CD14-positive monocyte (primary cell): Measurements from ENCODE around the gene OR1J1. TPM values are rescaled to one million over a fixed set of nuclear protein-coding genes. Genes with fewer than 3 reads are reported as not detected.

Experiments used
- DNase-seq, 3 donors: peaks; one replicate each; pipeline ENCODE4 v3.0.0-alpha.2; 2011 to 2022
- H2AFZ ChIP-seq: 2 replicates; pipeline ENCODE4 v1.6.0; 2012; ENCODE audit warnings: mild to moderate bottlenecking, low read depth, low read length, inconsistent platforms; ENCODE audit not compliant: insufficient read depth, poor library complexity, severe bottlenecking
- H3K27ac ChIP-seq, 2 donors: 1 replicate in 1 of 2; 2 replicates in 1 of 2; pipeline ENCODE4 v1.5.1; 2012 to 2013; ENCODE audit warnings: low read length in 2 of 2, control low read depth in 1 of 2, inconsistent platforms in 1 of 2, low read depth in 1 of 2, mild to moderate bottlenecking in 1 of 2
- H3K27me3 ChIP-seq, 2 donors: one replicate each; pipeline versions ENCODE4 v1.6.0 to v1.6.1; 2011 to 2013; ENCODE audit warnings: low read length in 2 of 2; ENCODE audit not compliant: control insufficient read depth in 2 of 2, insufficient read depth in 2 of 2
- H3K36me3 ChIP-seq, 2 donors: replicated peaks in 1 of 2; 1 replicate in 1 of 2; 2 replicates in 1 of 2; pipeline versions ENCODE4 v1.5.1 to v1.6.1; 2012 to 2013; ENCODE audit warnings: low read length in 2 of 2, control low read depth in 1 of 2, inconsistent platforms in 1 of 2, mild to moderate bottlenecking in 1 of 2; ENCODE audit not compliant: insufficient read depth in 2 of 2, control insufficient read depth in 1 of 2
- H3K4me1 ChIP-seq, 2 donors: 1 replicate in 1 of 2; 2 replicates in 1 of 2; pipeline versions ENCODE4 v1.5.1 to v1.6.1; 2012 to 2013; ENCODE audit warnings: low read length in 2 of 2, control low read depth in 1 of 2, inconsistent platforms in 1 of 2, mild to moderate bottlenecking in 1 of 2, moderate library complexity in 1 of 2; ENCODE audit not compliant: insufficient read depth in 2 of 2, control insufficient read depth in 1 of 2
- H3K4me2 ChIP-seq: replicated peaks from 2 replicates; pipeline ENCODE3; 2012; ENCODE audit warnings: low read length, moderate library complexity, mild to moderate bottlenecking; ENCODE audit not compliant: poor library complexity, severe bottlenecking; ENCODE audit errors: extremely low read depth
- H3K4me3 ChIP-seq, 3 experiments: fragments of 200-600 bp in 1 of 3; sonication (generic) in 1 of 3; replicated peaks in 1 of 3; 1 replicate in 2 of 3; 2 replicates in 1 of 3; pipeline ENCODE4 v1.5.1; 2011 to 2013; ENCODE audit warnings: low read length in 3 of 3, mild to moderate bottlenecking in 3 of 3, control low read depth in 2 of 3, low read depth in 2 of 3, inconsistent platforms in 1 of 3, moderate library complexity in 1 of 3
- H3K79me2 ChIP-seq: 2 replicates; pipeline ENCODE4 v1.6.0; 2012; ENCODE audit warnings: mild to moderate bottlenecking, control low read depth, inconsistent platforms, low read length, moderate library complexity; ENCODE audit not compliant: insufficient read depth
- H3K9ac ChIP-seq: 2 replicates; pipeline ENCODE4 v1.6.0; 2017; ENCODE audit warnings: low read length, mild to moderate bottlenecking; ENCODE audit not compliant: insufficient read depth, poor library complexity, severe bottlenecking
- H3K9me3 ChIP-seq, 2 donors: replicated peaks in 1 of 2; 1 replicate in 1 of 2; 2 replicates in 1 of 2; pipeline versions ENCODE4 v1.5.1 to v1.6.1; 2012 to 2013; ENCODE audit warnings: low read length in 2 of 2, control low read depth in 1 of 2; ENCODE audit not compliant: control insufficient read depth in 1 of 2, insufficient read depth in 1 of 2
- H4K20me1 ChIP-seq: 2 replicates; pipeline ENCODE4 v1.6.0; 2012; ENCODE audit warnings: mild to moderate bottlenecking, low read length, control low read depth, moderate library complexity; ENCODE audit not compliant: insufficient read depth
- H3K27ac Mint-ChIP-seq, 7 donors: one replicate each; pipeline ENCODE4 v1.8.0; 2020; ENCODE audit warnings: mild to moderate bottlenecking in 7 of 7, mixed read lengths in 7 of 7, moderate library complexity in 6 of 7, inconsistent platforms in 2 of 7
- H3K27me3 Mint-ChIP-seq, 3 donors: one replicate each; pipeline ENCODE4 v1.8.0; 2021 to 2022; ENCODE audit warnings: low read depth in 3 of 3, mild to moderate bottlenecking in 3 of 3, mixed read lengths in 3 of 3, moderate library complexity in 3 of 3, inconsistent platforms in 1 of 3
- H3K36me3 Mint-ChIP-seq, 2 donors: one replicate each; pipeline ENCODE4 v1.8.0; 2020; ENCODE audit warnings: mixed read lengths in 2 of 2, inconsistent platforms in 1 of 2, mild to moderate bottlenecking in 1 of 2
- H3K4me1 Mint-ChIP-seq: one replicate; pipeline ENCODE4 v1.8.0; 2020; ENCODE audit warnings: mild to moderate bottlenecking, mixed read lengths
- H3K4me3 Mint-ChIP-seq, 2 donors: one replicate each; pipeline ENCODE4 v1.8.0; 2020; ENCODE audit warnings: mild to moderate bottlenecking in 2 of 2, mixed read lengths in 2 of 2, moderate library complexity in 1 of 2
- H3K9me3 Mint-ChIP-seq, 7 donors: one replicate each; pipeline ENCODE4 v1.8.0; 2020 to 2022; ENCODE audit warnings: mixed read lengths in 7 of 7, mild to moderate bottlenecking in 6 of 7, moderate library complexity in 6 of 7, inconsistent platforms in 2 of 7
- WGBS: methylation state at CpG from one replicate; pipeline ENCODE4 v1.1.5; 2013; ENCODE audit warnings: missing lambda C conversion rate; ENCODE audit not compliant: insufficient coverage; 5-methylcytosine and 5-hydroxymethylcytosine counted together
- intact Hi-C, 2 donors: fragments of 100-400 bp; cut with micrococcal nuclease; formaldehyde crosslinking; loops; one replicate each; pipeline versions ENCODE4 v1.15.0 to v1.15.1; 2023
- polyA plus RNA-seq, 3 donors: library from polyadenylated mRNA; depleted of rRNA in 1 of 3; unstranded in 2 of 3; stranded (reverse) in 1 of 3; fragments of 300-500 nt in 2 of 3; fragments of >200 nt in 1 of 3; fragmentation: Illumina TruSeq in 2 of 3; gene quantifications; 1 replicate in 2 of 3; 2 replicates in 1 of 3; pipeline ENCODE4 v1.2.3, GENCODE V29; 2012 to 2021
- TF ChIP-seq, protein P1 (sequence below): fragments of 200-600 bp; IDR thresholded peaks from one replicate; pipeline ENCODE4 v1.8.0; 2022; ENCODE audit warnings: antibody characterized with exemption, mild to moderate bottlenecking

Gene OR1J1
- polyA plus RNA-seq, 3 donors = not detected

DNA sequence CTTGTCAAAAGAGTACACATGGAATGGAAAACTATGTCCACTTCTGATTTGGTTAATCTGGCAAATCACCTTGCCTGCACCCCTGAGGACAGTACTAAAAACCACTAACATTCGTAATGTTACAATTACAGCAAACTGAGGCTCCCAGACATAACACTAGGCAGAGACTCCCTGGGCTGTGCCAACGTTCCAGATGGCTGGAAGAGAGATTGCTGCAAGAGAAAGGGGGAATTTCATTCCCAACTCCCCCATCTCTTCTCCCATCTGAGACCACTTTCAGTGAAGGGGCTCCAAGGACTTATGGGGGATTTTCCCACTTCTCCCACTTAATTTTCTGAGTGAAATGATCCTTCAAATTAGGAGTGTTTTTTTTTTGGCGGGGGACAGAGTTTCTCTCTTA is 11.3 kb downstream of the OR1J1 start:
- H3K4me3 ChIP-seq = no peak overlapping the region
- H4K20me1 ChIP-seq = no peaks in the 10 kb centered on the region
- no peaks in the 10 kb centered on the region for H3K27me3 ChIP-seq
- H3K4me1 ChIP-seq = peaks cover 5 to 13% of the 10 kb centered on the region in 2 donors
- no peak overlapping the region for H3K9ac ChIP-seq
- no CpG with 5 or more reads among the region's 3 CpGs for WGBS
- Mint-ChIP-seq H3K27me3 (peaks cover under 1 to 19% (median 8%) of the 10 kb centered on the region in 3 donors), H3K9me3 (peaks cover 0 to 9% (median 1%) of the 10 kb centered on the region in 7 donors), H3K4me1 (peaks cover 12% of the 10 kb centered on the region), H3K27ac (no peak overlapping the region), H3K4me3 (no peak overlapping the region), H3K36me3 (no peaks in the 10 kb centered on the region)
- no peak overlapping the region for H3K27ac ChIP-seq
- H3K4me2 ChIP-seq = no peak overlapping the region
- TF ChIP-seq, protein P1, sequence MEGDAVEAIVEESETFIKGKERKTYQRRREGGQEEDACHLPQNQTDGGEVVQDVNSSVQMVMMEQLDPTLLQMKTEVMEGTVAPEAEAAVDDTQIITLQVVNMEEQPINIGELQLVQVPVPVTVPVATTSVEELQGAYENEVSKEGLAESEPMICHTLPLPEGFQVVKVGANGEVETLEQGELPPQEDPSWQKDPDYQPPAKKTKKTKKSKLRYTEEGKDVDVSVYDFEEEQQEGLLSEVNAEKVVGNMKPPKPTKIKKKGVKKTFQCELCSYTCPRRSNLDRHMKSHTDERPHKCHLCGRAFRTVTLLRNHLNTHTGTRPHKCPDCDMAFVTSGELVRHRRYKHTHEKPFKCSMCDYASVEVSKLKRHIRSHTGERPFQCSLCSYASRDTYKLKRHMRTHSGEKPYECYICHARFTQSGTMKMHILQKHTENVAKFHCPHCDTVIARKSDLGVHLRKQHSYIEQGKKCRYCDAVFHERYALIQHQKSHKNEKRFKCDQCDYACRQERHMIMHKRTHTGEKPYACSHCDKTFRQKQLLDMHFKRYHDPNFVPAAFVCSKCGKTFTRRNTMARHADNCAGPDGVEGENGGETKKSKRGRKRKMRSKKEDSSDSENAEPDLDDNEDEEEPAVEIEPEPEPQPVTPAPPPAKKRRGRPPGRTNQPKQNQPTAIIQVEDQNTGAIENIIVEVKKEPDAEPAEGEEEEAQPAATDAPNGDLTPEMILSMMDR = no peak
- H2AFZ ChIP-seq = no peak overlapping the region
- no peaks in the 10 kb centered on the region for H3K36me3 ChIP-seq
- intact Hi-C loops = loop anchor here (5.0 to 10.0 kb wide), 2 partner anchors 338 to 346 kb away; partner anchors contain the start of gene OR1K1 (in 1 of the 2)
- H3K79me2 ChIP-seq = no peaks in the 10 kb centered on the region
- DNase-seq = no peak
- no peaks in the 10 kb centered on the region for H3K9me3 ChIP-seq

DNA sequence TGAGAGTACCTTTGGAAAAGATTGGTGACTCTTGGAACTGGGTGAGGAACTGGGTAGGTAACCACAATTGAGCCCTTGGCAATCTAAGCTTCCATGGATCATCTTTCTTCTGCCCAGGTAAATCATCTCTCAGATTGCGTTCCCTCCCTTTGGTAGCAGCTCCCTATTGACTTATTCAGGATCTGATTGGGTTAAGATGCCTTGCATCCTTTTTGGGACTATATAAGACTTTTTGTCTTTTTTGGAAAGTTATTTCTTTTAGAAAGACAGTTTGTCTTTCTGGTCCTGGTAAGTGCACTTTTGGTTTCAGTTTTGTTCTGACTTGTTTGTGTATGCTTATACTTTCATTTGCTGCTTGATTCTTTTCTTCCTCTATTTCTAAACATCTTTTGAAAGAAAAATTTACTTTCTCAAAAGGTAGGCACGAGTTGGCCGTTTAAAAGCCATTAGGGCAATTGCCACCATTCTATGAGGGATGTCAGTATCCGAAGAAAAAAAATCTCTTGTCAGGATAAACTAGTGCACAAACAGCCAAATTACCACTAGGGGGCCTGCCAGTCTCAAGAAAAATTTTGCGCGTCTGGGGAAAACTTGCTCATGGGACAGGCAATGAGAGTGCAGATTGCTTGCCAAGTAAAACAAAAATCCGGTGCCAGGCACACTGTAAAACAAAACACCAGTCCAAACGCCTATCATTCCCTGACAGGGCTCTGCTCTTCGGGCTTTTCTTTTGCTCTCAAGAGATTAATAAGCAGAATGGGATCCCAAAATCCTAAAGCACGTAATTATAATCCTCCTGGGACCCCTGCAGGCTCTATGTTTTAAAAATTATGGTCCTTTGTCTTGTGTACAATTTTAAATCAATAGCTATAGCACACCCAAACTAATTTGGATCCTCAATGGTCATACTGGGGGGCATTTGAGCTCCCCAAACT is 12.8 kb downstream of the OR1J1 start:
- no peaks in the 10 kb centered on the region for H3K36me3 ChIP-seq
- no peaks in the 10 kb centered on the region for H3K79me2 ChIP-seq
- H3K4me2 ChIP-seq = peak overlapping the region; percentile 65
- Mint-ChIP-seq H3K4me1 (peaks cover 12% of the 10 kb centered on the region), H3K4me3 (peak overlapping the region; percentile 74 to 90), H3K9me3 (peaks cover 0 to 4% (median 3%) of the 10 kb centered on the region in 7 donors), H3K27ac (peak overlapping the region in 6 of 7 donors; percentile 50 to 85 (median 67)), H3K27me3 (peaks cover 4 to 22% (median 8%) of the 10 kb centered on the region in 3 donors), H3K36me3 (no peaks in the 10 kb centered on the region)
- H3K27ac ChIP-seq = peak overlapping the region in 1 of 2 donors; percentile 67
- H2AFZ ChIP-seq = peak overlapping the region; percentile 72
- no peaks in the 10 kb centered on the region for H4K20me1 ChIP-seq
- H3K4me1 ChIP-seq = peaks cover 5 to 13% of the 10 kb centered on the region in 2 donors
- H3K4me3 ChIP-seq = peak overlapping the region; percentile 62 to 97 (median 81)
- DNase-seq = peak; percentile 51 to 58 (median 58)
- no peaks in the 10 kb centered on the region for H3K9me3 ChIP-seq
- H3K9ac ChIP-seq = peak overlapping the region; percentile 49
- intact Hi-C loops = loop anchor here (5.0 to 10.0 kb wide), 2 partner anchors 340 to 347 kb away; partner anchors contain the start of gene OR1K1 (in 1 of the 2)
- 0% methylated on average over 5 of the region's 10 CpGs for WGBS
- H3K27me3 ChIP-seq = no peaks in the 10 kb centered on the region
- TF ChIP-seq, protein P1 = peak; percentile 89
